Endothelial cell of umbilical vein (primary cell): ENCODE measurements around the gene SLC5A6.
A peak's percentile ranks its signal among the peaks of the same experiment; 100 is the strongest.

ENCODE experiments used
- EZH2 ChIP-seq: IDR thresholded peaks from 2 replicates; pipeline ENCODE4 v1.6.1; 2012; ENCODE audit warnings: borderline replicate concordance, low read depth, mild to moderate bottlenecking, moderate library complexity, low read length, inconsistent platforms; ENCODE audit not compliant: severe bottlenecking
- GATA2 ChIP-seq: IDR thresholded peaks from 2 replicates; pipeline ENCODE4 v1.7.0; 2011; ENCODE audit warnings: low read depth, mild to moderate bottlenecking, moderate library complexity, mixed read lengths, low read length; ENCODE audit not compliant: insufficient read length, insufficient read depth
- JUN ChIP-seq: IDR thresholded peaks from 2 replicates; pipeline ENCODE4 v1.6.1; 2011; ENCODE audit warnings: borderline replicate concordance, low read depth; ENCODE audit not compliant: insufficient read length, insufficient read depth
- MYC ChIP-seq: IDR thresholded peaks from one replicate; pipeline ENCODE4 v1.6.1; 2011; ENCODE audit warnings: mild to moderate bottlenecking, low read depth, low read length
- POLR2A ChIP-seq: IDR thresholded peaks from 2 replicates; pipeline ENCODE4 v1.6.1; 2012; ENCODE audit warnings: low read depth, mild to moderate bottlenecking, control low read depth, low read length
- POLR2AphosphoS5 ChIP-seq: IDR thresholded peaks from 2 replicates; pipeline ENCODE4 v1.6.1; 2012; ENCODE audit warnings: low read depth, mild to moderate bottlenecking, control low read depth, low read length, moderate library complexity; ENCODE audit not compliant: insufficient read depth
- TF ChIP-seq, protein P1 (sequence below), 2 donors: IDR thresholded peaks; 1 replicate in 1 of 2; 2 replicates in 1 of 2; pipeline ENCODE4 v1.5.1; 2011; ENCODE audit warnings: low read length in 2 of 2, mild to moderate bottlenecking in 2 of 2, moderate library complexity in 2 of 2, control low read depth in 1 of 2, inconsistent platforms in 1 of 2, low read depth in 1 of 2; ENCODE audit not compliant: insufficient read depth in 1 of 2; ENCODE audit errors: extremely low read depth in 1 of 2
- TF ChIP-seq, protein P2 (sequence below): IDR thresholded peaks from 2 replicates; pipeline ENCODE4 v1.6.1; 2011; ENCODE audit not compliant: insufficient read depth, insufficient read length

DNA sequence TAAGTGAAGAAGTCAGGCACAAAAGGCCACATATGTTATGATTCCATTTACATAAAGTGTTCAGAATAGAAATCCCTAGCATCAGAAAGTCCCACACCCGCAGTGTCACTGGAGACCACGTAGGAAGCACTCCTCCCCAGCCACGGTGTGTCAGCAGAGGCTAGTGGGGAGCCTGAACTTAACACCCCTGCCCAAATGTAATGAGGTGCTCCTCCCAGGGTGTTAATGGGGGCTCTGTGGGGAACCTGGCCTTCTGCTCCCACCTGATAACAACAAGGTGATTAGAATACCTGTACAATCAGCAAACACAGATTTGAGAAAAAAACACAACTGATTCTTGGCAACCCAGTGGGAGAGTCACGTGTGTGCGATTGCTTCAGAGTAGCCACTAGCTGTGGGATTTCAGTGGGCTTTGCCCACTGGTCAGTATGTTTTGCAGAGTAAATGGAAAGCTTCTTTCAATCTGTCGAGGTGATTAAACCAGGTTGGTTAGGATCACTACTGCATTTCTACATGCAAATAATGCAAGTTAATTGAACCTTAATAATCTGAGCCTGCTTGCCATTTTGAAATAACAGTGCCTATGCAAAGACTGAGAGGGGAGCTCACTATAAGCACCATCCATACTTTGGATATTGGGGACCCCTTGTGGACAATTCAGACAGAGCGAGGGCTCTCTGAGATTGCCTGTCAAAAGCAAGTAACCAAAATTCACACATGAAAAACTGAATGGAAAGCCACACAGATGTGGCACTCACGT, 20.8 kb downstream of the SLC5A6 start:
- TF ChIP-seq, protein P1, sequence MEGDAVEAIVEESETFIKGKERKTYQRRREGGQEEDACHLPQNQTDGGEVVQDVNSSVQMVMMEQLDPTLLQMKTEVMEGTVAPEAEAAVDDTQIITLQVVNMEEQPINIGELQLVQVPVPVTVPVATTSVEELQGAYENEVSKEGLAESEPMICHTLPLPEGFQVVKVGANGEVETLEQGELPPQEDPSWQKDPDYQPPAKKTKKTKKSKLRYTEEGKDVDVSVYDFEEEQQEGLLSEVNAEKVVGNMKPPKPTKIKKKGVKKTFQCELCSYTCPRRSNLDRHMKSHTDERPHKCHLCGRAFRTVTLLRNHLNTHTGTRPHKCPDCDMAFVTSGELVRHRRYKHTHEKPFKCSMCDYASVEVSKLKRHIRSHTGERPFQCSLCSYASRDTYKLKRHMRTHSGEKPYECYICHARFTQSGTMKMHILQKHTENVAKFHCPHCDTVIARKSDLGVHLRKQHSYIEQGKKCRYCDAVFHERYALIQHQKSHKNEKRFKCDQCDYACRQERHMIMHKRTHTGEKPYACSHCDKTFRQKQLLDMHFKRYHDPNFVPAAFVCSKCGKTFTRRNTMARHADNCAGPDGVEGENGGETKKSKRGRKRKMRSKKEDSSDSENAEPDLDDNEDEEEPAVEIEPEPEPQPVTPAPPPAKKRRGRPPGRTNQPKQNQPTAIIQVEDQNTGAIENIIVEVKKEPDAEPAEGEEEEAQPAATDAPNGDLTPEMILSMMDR (IDR thresholded peaks at IDR 0.05; ENCODE audit: extremely low read depth in 1 of 2, insufficient read depth in 1 of 2, low read depth in 1 of 2, low read length in 2 of 2): peak; percentile 48 to 65
- TF ChIP-seq POLR2AphosphoS5 (no peak), GATA2 (no peak), MYC (no peak), JUN (no peak), POLR2A (no peak), EZH2 (no peak)
- TF ChIP-seq, protein P2, sequence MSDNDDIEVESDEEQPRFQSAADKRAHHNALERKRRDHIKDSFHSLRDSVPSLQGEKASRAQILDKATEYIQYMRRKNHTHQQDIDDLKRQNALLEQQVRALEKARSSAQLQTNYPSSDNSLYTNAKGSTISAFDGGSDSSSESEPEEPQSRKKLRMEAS: no peak
